ENCODE results near the gene SDC1. TPM values are rescaled to one million over a fixed set of nuclear protein-coding genes. Genes with fewer than 3 reads are reported as not detected.

The SDC1 gene
- polyA plus RNA-seq, 3 donors from 2014 or later = not detected

DNA sequence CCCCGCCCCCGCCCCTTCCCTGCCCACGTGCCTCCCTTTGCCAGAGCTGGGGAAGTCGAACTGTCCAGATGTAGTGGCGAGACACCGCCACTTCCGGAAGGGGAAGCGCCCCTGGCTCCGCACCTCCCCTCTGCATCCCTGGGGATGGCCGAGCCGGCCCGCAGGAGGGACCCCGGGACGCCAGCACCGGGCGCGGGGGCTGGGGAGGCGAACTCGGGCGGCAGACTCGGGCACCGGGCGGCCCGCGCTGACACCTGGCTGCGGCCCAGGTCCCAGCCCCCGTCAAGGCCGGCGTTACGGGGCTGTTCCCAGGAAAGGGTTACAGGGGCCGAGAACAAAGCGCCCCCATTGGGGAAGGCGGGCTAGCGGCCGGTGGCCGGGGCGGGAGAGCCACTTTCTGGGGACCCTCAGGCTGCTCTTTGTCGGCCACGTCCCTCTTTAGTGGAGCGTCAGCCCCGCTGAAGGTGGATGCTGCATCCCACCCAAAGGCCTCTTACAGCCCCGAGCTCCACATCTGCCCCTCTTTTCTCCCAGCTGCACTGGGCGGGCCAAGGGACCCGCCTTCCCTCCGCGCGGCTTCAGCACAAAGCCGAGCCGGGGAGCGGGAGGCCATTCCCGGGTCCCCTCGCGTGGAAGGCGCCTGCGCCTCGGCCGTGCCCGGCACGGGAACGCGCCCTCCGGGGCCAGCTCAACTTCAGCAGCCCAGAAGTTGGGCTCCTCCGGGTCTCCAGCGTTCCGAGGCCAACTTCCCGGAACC, 1.3 kb downstream of the SDC1 start:
- peaks cover 11 to 26% (median 17%) of the 10 kb centered on the region in 3 donors for H3K27me3 Mint-ChIP-seq (ENCODE audit: low read depth in 3 of 3)

DNA sequence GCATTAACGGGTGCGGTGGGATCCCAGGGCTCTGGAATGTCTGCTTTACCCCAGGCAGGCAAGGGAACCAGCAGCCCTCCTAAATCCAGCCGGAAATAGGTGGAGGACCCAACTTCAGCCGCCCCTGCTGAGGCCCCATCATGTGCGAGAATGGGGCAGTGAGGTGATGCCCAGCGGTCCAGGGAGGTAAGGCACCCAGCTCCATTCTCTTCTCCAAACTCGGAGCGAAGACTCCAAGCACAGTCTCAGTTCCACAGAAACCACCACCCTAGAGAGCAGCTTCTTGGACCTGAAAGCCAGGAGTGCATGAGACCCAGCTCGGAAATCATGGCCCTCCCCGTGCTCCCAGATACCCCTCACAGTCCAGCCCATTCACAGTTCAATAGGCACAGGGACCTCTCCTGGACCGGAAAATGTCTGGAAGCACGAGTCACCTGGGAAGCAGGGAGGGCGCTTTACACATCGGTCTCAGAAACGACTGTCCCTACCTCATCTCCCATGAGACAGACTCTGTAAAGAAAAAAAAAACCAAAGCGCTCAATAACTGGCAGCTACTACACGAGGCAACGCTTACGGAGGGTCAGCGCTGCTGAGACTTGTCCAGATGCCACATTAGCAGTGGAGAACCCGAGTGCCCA, 2.0 kb downstream of the SDC1 start:
- peaks cover 0 to 4% of the 10 kb centered on the region in 2 donors for H3K4me1 Mint-ChIP-seq
- no peaks in the 10 kb centered on the region for H3K36me3 Mint-ChIP-seq
- H3K9me3 Mint-ChIP-seq = no peaks in the 10 kb centered on the region
- peak overlapping the region; percentile 9 to 53 (median 32) for H3K4me3 Mint-ChIP-seq
- peaks cover 8 to 25% (median 12%) of the 10 kb centered on the region in 3 donors for H3K27me3 Mint-ChIP-seq (ENCODE audit: low read depth in 3 of 3)
- no peak for DNase-seq
- no peak overlapping the region for H3K27ac Mint-ChIP-seq

More for the DNA sequence above, 1.3 kb downstream of the SDC1 start:
- H3K36me3 Mint-ChIP-seq = no peaks in the 10 kb centered on the region
- peaks cover 0 to 4% of the 10 kb centered on the region in 2 donors for H3K4me1 Mint-ChIP-seq
- DNase-seq = no peak
- H3K4me3 Mint-ChIP-seq = peak overlapping the region in 2 of 5 donors; percentile 30 to 48
- no peaks in the 10 kb centered on the region for H3K9me3 Mint-ChIP-seq
- H3K27ac Mint-ChIP-seq = no peak overlapping the region

DNA sequence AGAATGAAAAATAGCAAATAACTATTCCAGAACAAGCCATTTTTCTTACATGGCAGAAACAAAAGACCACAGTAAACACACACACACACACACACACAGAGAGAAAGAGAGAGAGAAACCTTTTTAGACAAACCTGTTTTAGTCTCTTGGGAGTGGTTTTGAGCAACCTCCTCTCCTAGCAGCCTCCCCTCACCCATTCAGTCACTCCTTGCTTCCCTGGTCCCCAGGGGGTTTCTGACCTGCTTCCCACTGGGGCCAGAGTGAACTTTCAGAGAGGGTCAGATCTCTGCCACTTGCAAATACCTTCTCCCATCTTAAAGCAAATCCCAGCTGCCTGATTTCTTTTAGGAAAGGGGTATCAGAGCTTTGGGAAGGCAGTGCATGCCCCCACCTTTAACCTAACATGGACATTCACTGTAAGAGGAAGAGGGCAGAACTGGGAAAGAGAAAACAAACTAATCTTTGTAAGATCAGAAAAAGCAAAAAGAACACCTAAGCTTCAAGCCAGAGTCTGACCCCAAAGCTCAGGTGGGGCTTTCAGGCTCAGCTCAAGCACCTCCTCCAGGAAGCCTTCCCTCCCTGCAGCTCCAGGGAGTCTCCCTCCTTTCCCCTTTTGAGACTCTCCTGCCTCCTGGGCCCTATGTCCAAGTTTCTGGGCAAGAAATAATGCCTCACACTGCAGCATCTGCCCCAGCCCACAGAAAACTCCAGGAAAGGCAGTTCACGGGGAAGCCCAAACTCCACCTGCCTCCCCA, 2.7 kb downstream of the SDC1 start:
- Mint-ChIP-seq H3K27ac (no peak overlapping the region), H3K4me3 (peak overlapping the region in 4 of 5 donors; percentile 8 to 70 (median 24)), H3K27me3 (ENCODE audit: low read depth in 3 of 3) (peaks cover 6 to 21% (median 11%) of the 10 kb centered on the region in 3 donors), H3K9me3 (no peaks in the 10 kb centered on the region), H3K4me1 (peaks cover 0 to 4% of the 10 kb centered on the region in 2 donors), H3K36me3 (no peaks in the 10 kb centered on the region)
- no peak for DNase-seq

DNA sequence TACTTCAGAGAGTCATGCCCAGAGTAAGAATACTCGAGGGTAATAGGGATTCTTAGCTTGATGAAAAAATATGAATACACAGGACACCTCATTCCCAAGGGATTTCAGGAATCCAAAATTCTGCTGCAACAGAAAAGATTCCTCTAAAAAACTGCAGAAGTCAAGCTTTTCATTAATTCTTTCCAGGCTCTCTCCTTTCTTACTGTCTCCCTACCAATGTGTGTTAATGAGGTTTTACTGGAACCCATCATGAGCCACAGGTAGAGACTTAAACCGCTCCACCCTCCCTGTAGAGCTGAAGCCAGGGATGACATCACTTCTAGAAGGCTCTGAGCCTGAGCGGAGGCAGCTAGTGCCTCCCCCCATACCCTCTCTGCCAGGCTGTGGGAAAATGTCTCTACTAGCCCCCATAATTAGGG, 3.4 kb downstream of the SDC1 start:
- Mint-ChIP-seq H3K27ac (no peak overlapping the region), H3K36me3 (no peaks in the 10 kb centered on the region), H3K27me3 (ENCODE audit: low read depth in 3 of 3) (peaks cover 5 to 19% (median 11%) of the 10 kb centered on the region in 3 donors), H3K4me3 (peak overlapping the region in 2 of 5 donors; percentile 16 to 70), H3K9me3 (no peaks in the 10 kb centered on the region), H3K4me1 (peaks cover 0 to 4% of the 10 kb centered on the region in 2 donors)
- no peak for DNase-seq

DNA sequence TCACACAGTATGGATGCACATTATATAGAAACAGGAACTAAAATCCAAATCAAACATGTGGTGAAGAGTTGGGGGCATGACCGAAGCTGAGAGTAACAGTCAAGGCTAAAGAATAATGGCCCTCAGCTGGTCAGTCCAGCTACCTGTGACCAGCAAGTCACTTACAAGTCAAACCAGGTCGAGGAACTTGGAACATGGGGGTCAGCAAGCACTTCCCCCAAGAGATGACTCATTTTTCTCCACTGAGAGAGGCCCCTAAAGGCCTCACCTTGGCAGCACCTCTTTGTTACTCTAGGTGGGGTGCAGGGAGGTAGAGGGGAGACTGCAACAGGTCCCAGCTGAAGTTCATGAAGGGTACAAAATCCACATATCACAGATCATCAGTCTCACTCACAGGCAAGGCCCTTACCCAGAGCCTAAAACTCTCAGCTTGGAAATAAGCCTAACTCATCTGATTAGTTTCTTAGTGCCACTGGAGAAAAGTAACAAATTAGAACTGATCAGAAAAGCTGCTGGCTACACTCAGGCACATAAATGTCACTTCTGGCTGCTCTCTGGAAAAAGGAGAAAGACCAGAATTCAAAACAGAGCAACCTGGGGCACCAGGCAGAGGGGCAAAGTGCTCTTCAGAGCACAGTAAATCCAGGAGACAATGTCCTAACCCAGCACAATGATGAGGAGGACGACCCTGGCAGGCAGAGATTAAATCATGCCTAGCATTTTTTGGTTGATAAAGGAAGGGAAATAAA, 4.0 kb downstream of the SDC1 start:
- DNase-seq = no peak
- Mint-ChIP-seq H3K4me3 (no peak overlapping the region), H3K4me1 (peaks cover 0 to 2% of the 10 kb centered on the region in 2 donors), H3K9me3 (no peaks in the 10 kb centered on the region), H3K36me3 (no peaks in the 10 kb centered on the region), H3K27me3 (ENCODE audit: low read depth in 3 of 3) (peaks cover 5 to 19% (median 11%) of the 10 kb centered on the region in 3 donors), H3K27ac (no peak overlapping the region)

DNA sequence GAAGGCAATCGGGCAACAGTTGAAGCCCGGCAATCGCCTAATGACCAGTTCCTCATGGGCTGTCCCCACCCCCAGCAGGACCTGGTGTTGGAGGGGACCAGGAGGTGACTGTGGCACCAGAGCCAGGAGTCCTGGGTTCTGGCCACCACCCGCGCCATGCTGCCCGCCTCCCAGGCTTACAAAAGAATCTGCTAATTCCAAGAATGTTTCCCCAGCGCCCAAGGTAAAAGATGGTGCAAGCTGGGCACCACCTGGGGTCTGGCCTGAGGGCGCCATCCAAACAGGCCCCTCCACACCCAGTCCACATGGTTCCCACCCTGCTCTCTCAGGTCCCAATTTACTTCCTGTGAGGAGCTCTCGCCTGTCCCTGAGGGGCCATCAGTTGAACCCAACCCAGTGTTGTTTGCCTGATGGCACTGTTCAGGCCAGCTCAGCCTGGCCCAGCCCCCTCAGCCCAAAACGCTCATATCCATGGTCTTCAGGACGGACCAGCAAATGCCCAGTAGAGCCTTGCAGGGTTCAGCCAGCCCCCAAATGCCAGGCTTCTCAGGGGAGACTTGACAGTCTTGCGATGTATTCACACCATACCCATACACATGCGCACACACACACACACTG, 5.1 kb downstream of the SDC1 start:
- no peaks in the 10 kb centered on the region for H3K9me3 Mint-ChIP-seq
- H3K27me3 Mint-ChIP-seq (ENCODE audit: low read depth in 3 of 3) = peaks cover 5 to 19% (median 9%) of the 10 kb centered on the region in 3 donors
- no peak overlapping the region for H3K27ac Mint-ChIP-seq
- no peaks in the 10 kb centered on the region for H3K36me3 Mint-ChIP-seq
- no peak for DNase-seq
- no peaks in the 10 kb centered on the region for H3K4me1 Mint-ChIP-seq
- H3K4me3 Mint-ChIP-seq = no peak overlapping the region

DNA sequence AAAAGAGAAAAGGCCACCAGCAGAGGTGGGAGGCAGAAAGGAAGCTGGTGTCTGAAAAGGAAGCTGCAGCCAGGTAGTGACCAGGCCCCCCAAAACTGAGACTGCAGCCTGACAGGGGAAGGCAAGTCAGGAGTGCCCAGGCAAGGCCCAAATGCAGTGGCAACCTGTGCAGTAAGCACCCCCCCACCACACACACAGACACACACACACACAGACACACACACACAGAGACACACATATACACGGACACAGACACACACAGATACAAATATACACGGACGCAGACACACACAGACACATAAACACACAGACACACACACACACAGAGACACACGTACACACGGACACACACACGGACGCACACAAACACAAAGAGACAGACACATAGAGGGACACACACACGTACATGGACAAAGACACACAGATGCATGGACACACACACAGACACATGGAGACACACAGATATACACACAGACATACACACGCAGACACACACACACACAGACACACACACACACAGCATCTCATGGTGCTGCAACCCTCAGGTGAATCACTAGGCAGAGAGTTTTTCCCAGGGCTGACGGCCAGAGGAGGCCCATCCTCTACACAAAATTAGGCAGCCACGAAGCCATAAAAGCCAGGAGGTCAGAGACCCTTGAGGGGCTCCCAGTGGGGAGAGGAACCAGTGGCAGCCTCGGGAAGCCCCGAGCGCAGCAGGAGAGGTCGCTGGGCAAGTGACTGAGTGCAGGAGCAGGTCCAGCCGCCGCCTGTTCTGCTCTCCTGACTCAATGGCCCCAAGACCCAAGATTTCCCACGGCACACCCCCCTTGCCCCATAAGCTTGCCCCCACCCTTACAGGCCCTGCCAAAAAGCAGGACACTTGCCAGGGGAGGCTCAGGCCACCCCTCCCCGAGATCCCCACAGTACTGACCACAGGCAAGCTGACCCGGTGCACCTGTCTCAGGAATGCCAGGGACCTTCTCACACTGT, 6.3 kb downstream of the SDC1 start:
- no peak for DNase-seq
- H3K36me3 Mint-ChIP-seq = no peaks in the 10 kb centered on the region
- no peak overlapping the region for H3K27ac Mint-ChIP-seq
- no peaks in the 10 kb centered on the region for H3K4me1 Mint-ChIP-seq
- no peak overlapping the region for H3K4me3 Mint-ChIP-seq
- H3K9me3 Mint-ChIP-seq = no peaks in the 10 kb centered on the region
- peaks cover 5 to 19% (median 9%) of the 10 kb centered on the region in 3 donors for H3K27me3 Mint-ChIP-seq (ENCODE audit: low read depth in 3 of 3)

DNA sequence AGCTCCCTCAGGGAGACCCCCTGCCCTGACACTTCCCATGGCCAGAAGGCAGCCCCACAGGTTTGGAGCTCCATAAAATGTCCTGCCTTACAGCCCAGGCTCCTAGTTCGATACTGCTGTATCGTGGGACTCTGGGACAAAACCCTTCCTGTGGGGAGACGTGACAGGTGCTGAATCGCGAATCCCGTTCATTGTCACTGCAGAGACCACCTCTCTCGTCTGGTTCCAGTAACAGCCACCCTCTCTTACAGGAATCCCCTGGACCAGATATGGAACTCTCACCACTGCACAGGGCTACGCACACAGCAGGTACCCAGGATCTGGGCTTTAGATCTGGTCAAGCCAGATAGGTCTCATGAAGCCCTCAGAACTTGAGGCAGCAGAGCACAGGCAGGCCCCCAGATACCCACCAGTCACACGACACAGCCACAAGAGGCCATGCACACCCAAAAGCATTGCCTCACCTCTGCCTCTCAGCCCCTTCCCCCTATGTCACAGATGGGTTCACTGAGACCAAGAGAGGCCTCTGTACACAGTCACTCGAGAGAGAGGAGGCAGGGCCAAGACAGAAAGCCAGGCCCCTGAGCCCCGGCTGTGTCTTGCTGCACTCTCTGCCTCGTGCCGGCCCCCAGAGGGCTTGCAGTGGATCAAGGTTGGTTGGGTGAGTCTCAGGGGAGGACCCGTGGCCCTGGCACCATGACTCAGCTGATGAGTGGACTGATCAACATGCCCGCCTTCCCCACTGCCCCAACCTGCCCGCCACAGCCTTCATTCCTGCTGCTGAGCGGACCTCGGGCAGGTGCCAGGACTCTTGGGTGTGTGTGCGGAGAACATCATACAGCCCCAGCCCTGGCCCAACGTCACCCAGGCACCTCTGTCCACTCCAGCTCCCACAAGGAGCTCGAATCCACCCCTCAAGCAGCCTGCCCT, 7.6 kb downstream of the SDC1 start:
- no peak for DNase-seq

DNA sequence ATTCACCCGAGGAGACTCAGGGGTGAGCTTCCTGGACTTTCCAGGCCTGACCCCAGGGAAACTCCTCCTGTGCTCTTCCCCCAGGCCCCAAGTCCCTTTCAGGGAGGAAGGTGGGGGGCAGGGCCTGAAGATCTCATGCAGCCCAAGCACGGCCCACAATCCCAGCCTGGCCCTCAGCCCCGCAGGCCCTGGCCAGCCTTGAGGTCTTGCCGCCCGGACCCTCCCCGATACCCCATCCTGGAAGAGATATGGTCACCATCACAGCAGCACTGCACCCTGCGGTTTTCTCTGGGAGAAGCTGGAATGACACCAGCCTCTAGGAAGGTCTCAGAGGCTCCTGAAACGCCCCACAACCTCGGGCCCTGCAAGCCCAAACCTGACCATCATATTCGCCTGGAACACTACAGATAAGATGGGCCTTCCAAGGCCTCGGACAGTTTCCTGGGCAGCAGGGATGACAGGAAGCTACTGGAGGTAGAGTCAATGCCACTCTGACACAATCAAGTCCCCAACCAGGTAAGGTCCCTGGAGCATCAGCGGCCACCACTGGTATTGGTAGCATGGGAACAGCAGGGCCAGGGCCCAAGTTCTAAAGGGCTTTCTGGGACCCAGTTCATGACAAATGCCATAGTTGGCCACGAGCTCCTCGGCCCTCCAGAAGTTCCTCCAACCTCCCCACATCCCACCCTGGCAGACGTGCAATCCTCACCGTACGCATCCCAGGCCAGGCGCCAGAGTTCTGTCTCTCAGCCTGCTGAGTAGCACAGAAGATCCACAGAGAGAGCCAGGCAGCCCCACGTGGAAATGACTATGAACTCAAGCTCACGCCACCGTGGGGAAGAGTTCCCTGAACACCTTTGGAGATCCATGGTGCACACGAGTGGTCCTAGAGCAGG, 8.6 kb downstream of the SDC1 start:
- DNase-seq = no peak
- Mint-ChIP-seq H3K4me1 (no peaks in the 10 kb centered on the region), H3K27me3 (ENCODE audit: low read depth in 3 of 3) (peaks cover under 1 to 4% (median 3%) of the 10 kb centered on the region in 3 donors), H3K36me3 (no peaks in the 10 kb centered on the region), H3K27ac (no peak overlapping the region), H3K9me3 (no peaks in the 10 kb centered on the region), H3K4me3 (no peak overlapping the region)

More for the DNA sequence above, 7.6 kb downstream of the SDC1 start:
- no peaks in the 10 kb centered on the region for H3K36me3 Mint-ChIP-seq
- H3K27ac Mint-ChIP-seq = no peak overlapping the region
- H3K27me3 Mint-ChIP-seq (ENCODE audit: low read depth in 3 of 3) = peaks cover 5 to 10% (median 7%) of the 10 kb centered on the region in 3 donors
- no peaks in the 10 kb centered on the region for H3K4me1 Mint-ChIP-seq
- no peaks in the 10 kb centered on the region for H3K9me3 Mint-ChIP-seq
- no peak overlapping the region for H3K4me3 Mint-ChIP-seq

DNA sequence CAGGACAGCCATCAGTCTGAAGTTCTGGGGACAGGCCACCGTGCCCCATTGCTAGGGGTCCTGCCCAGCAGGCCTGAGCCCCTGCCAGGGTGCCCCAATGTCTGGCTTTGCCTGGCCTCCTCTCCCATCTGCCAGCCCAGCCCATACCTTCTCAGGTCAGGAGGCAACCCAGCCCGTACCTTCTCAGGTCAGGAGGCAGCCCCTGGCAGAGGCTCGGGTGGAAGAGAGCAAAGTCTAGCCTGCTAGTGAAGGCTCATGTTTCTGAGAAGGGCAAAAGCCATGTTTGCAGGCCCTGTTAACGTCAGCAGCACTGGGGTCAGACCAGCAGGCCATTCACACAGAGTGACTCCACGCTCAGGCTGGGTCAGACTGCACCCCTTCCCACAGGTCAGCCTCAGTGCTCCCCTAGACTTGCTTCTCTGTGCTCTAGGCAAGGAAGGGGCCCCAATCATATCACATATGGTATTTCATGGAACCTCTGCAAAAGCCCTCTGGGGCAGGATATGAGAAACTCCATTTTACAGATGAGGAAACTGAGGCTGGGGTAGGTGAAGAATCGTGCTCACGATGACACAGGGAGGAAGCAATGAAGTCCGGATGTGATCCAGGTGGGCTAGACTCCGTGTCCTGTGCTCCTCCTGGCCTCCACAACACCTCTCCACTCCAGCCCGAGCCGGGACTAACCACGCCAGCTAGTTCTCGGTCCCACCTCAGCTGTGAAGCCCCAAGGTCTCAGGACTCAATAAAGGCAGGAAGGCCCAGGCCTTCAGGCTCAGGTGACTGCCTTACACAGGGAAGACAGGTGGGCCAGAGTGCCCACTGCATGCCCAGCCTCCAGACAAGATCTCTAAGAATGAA, 9.5 kb downstream of the SDC1 start:
- no peaks in the 10 kb centered on the region for H3K4me1 Mint-ChIP-seq
- peaks cover 0 to 3% (median 2%) of the 10 kb centered on the region in 3 donors for H3K27me3 Mint-ChIP-seq (ENCODE audit: low read depth in 3 of 3)
- no peak overlapping the region for H3K27ac Mint-ChIP-seq
- H3K4me3 Mint-ChIP-seq = no peak overlapping the region
- DNase-seq = no peak
- H3K9me3 Mint-ChIP-seq = no peaks in the 10 kb centered on the region
- H3K36me3 Mint-ChIP-seq = no peaks in the 10 kb centered on the region
